Esophagus muscularis mucosa (tissue), 4 donors: ENCODE results near the gene CNGB1.

ENCODE experiments used
- CTCF ChIP-seq, 3 experiments: fragments of 200-600 bp in 2 of 3; fragments of 450-650 bp in 1 of 3; sonication (generic) in 2 of 3; IDR thresholded peaks; one replicate each; pipeline ENCODE4 v1.5.1; 2017 to 2019; ENCODE audit warnings: antibody characterized with exemption in 3 of 3, mild to moderate bottlenecking in 2 of 3, moderate library complexity in 1 of 3
- EP300 ChIP-seq: sonication (generic); formaldehyde crosslinking; IDR thresholded peaks from one replicate; pipeline ENCODE4 v1.6.1; 2017; ENCODE audit warnings: antibody characterized with exemption
- POLR2A ChIP-seq: fragments of 450-650 bp; IDR thresholded peaks from one replicate; pipeline ENCODE4 v1.6.1; 2017; ENCODE audit warnings: antibody characterized with exemption, moderate library complexity, mild to moderate bottlenecking, low read depth
- POLR2AphosphoS5 ChIP-seq, 2 donors: sonication (generic); formaldehyde crosslinking; IDR thresholded peaks; one replicate each; pipeline ENCODE4 v1.6.1; 2017; ENCODE audit warnings: antibody characterized with exemption in 2 of 2

GRCh38 chr16:57999971-58000705, 29.2 kb upstream of the CNGB1 start, which contains the start of gene ZNF319:
- no peak for TF ChIP-seq CTCF (IDR thresholded peaks at IDR 0.05)
- no peak for TF ChIP-seq EP300
- TF ChIP-seq POLR2A = no peak
- TF ChIP-seq POLR2AphosphoS5 (IDR thresholded peaks at IDR 0.05) = no peak
